Measurements from ENCODE around the gene TEKT5.

Gene TEKT5

GRCh38 chr16:10587622-10588021, 107.1 kb downstream of the TEKT5 start:
- Histone ChIP-seq H3K4me3 (ENCODE audit: low read depth in 1 of 5, low read length in 5 of 5) (no peak overlapping the region), H3K36me3 (ENCODE audit: control insufficient read depth in 5 of 5, insufficient read depth in 5 of 5, low read length in 5 of 5) (no peaks in the 10 kb centered on the region), H3K9me3 (ENCODE audit: control insufficient read depth in 5 of 5, low read length in 5 of 5) (no peaks in the 10 kb centered on the region), H3K4me1 (ENCODE audit: control insufficient read depth in 5 of 5, insufficient read depth in 5 of 5, low read length in 5 of 5) (no peaks in the 10 kb centered on the region), H3K27me3 (ENCODE audit: control insufficient read depth in 5 of 5, insufficient read depth in 4 of 5, low read length in 5 of 5) (peaks cover 0 to 7% (median 0%) of the 10 kb centered on the region in 5 donors), H3K27ac (ENCODE audit: low read depth, low read length) (no peak overlapping the region), H3K9ac (ENCODE audit: low read length in 5 of 5) (no peak overlapping the region)

DNA sequence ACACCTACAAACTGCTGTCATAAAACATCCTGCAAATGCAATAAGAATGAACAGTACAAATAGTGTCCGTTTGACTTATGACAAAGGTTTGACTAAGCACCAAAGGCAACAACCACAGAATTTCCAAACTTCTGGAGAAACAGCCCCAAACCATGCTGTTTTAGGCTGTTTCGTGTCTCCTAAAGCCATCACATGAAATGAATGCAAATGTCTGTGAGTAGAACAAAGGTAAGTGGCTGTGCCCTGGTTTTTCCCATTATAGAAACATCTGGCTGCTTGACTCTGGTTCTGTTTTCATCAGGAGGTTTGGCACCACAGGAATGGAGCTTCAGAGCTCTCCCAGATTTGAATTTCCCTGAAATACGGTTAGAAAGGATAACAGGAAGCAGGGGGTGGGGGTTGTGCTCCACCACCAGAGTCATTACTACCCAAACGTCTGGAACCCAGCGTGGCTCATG, 109.7 kb downstream of the TEKT5 start:
- Histone ChIP-seq H3K36me3 (ENCODE audit: control insufficient read depth in 5 of 5, insufficient read depth in 5 of 5, low read length in 5 of 5) (no peaks in the 10 kb centered on the region), H3K4me3 (ENCODE audit: low read depth in 1 of 5, low read length in 5 of 5) (no peak overlapping the region), H3K9ac (ENCODE audit: low read length in 5 of 5) (no peak overlapping the region), H3K27me3 (ENCODE audit: control insufficient read depth in 5 of 5, insufficient read depth in 4 of 5, low read length in 5 of 5) (peaks cover 0 to 7% (median 0%) of the 10 kb centered on the region in 5 donors), H3K4me1 (ENCODE audit: control insufficient read depth in 5 of 5, insufficient read depth in 5 of 5, low read length in 5 of 5) (peaks cover 0 to 14% (median 6%) of the 10 kb centered on the region in 5 donors), H3K27ac (ENCODE audit: low read depth, low read length) (no peak overlapping the region), H3K9me3 (ENCODE audit: control insufficient read depth in 5 of 5, low read length in 5 of 5) (no peaks in the 10 kb centered on the region)

GRCh38 chr16:10583269-10583668, 111.5 kb downstream of the TEKT5 start:
- H3K9me3 ChIP-seq (ENCODE audit: control insufficient read depth in 5 of 5, low read length in 5 of 5): no peaks in the 10 kb centered on the region
- no peak overlapping the region for H3K4me3 ChIP-seq (ENCODE audit: low read depth in 1 of 5, low read length in 5 of 5)
- H3K27me3 ChIP-seq (ENCODE audit: control insufficient read depth in 5 of 5, insufficient read depth in 4 of 5, low read length in 5 of 5): peaks cover 0 to 7% (median 0%) of the 10 kb centered on the region in 5 donors
- H3K9ac ChIP-seq (ENCODE audit: low read length in 5 of 5): no peak overlapping the region
- H3K27ac ChIP-seq (ENCODE audit: low read depth, low read length): no peak overlapping the region
- H3K36me3 ChIP-seq (ENCODE audit: control insufficient read depth in 5 of 5, insufficient read depth in 5 of 5, low read length in 5 of 5): no peaks in the 10 kb centered on the region
- peaks cover 0 to 31% (median 22%) of the 10 kb centered on the region in 5 donors for H3K4me1 ChIP-seq (ENCODE audit: control insufficient read depth in 5 of 5, insufficient read depth in 5 of 5, low read length in 5 of 5)

- H3K36me3 ChIP-seq (ENCODE audit: control insufficient read depth in 5 of 5, insufficient read depth in 5 of 5, low read length in 5 of 5): no peaks in the 10 kb centered on the region
- no peak overlapping the region for H3K9ac ChIP-seq (ENCODE audit: low read length in 5 of 5)
- H3K27ac ChIP-seq (ENCODE audit: low read depth, low read length): peak overlapping the region; percentile 80
- peaks cover 6 to 49% (median 38%) of the 10 kb centered on the region in 5 donors for H3K4me1 ChIP-seq (ENCODE audit: control insufficient read depth in 5 of 5, insufficient read depth in 5 of 5, low read length in 5 of 5)
- peaks cover 0 to under 1% (median 0%) of the 10 kb centered on the region in 5 donors for H3K27me3 ChIP-seq (ENCODE audit: control insufficient read depth in 5 of 5, insufficient read depth in 4 of 5, low read length in 5 of 5)
- H3K4me3 ChIP-seq (ENCODE audit: low read depth in 1 of 5, low read length in 5 of 5): no peak overlapping the region
- no peaks in the 10 kb centered on the region for H3K9me3 ChIP-seq (ENCODE audit: control insufficient read depth in 5 of 5, low read length in 5 of 5)
These were observed 113.2 kb downstream of the TEKT5 start for GRCh38 chr16:10581507-10581906.

DNA sequence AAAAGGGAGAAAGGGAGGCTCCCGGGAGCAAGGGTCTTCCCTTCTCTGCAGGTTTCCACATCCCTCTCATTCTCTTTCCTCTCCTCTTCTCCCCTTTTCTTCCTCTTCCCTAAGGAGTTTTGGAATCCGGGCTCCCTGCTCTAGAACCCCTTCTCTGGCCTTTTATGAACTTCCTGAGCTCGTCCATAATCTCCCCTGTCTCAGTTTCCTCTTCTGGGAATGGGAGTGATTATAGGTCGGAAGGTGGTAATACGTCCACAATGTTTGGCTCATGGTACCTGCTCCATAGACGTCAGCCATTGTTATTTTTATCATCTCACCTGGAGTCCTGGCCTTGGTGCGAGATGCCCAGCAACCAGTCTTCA, 113.9 kb downstream of the TEKT5 start:
- Histone ChIP-seq H3K27me3 (ENCODE audit: control insufficient read depth in 5 of 5, insufficient read depth in 4 of 5, low read length in 5 of 5) (no peaks in the 10 kb centered on the region), H3K36me3 (ENCODE audit: control insufficient read depth in 5 of 5, insufficient read depth in 5 of 5, low read length in 5 of 5) (no peaks in the 10 kb centered on the region), H3K9me3 (ENCODE audit: control insufficient read depth in 5 of 5, low read length in 5 of 5) (no peaks in the 10 kb centered on the region), H3K4me3 (ENCODE audit: low read depth in 1 of 5, low read length in 5 of 5) (peak overlapping the region; percentile 58 to 85 (median 77)), H3K27ac (ENCODE audit: low read depth, low read length) (peak overlapping the region; percentile 80), H3K4me1 (ENCODE audit: control insufficient read depth in 5 of 5, insufficient read depth in 5 of 5, low read length in 5 of 5) (peaks cover 6 to 53% (median 44%) of the 10 kb centered on the region in 5 donors), H3K9ac (ENCODE audit: low read length in 5 of 5) (peak overlapping the region in 4 of 5 donors; percentile 64 to 87 (median 81))

GRCh38 chr16:10579965-10580882, 114.5 kb downstream of the TEKT5 start, which contains the start of gene EMP2:
EMP2 (minus strand) TSS chr16:10580598; CDS start chr16:10547617, 32,981 bp downstream.
- Histone ChIP-seq H3K9ac (ENCODE audit: low read length in 5 of 5) (peak within 1 kb of the TSS in 4 of 5 donors; percentile 64 to 87 (median 81)), H3K27ac (ENCODE audit: low read depth, low read length) (peak within 1 kb of the TSS; percentile 80), H3K4me3 (ENCODE audit: low read depth in 1 of 5, low read length in 5 of 5) (peak within 1 kb of the TSS; percentile 77 to 85 (median 83)), H3K36me3 (ENCODE audit: control insufficient read depth in 5 of 5, insufficient read depth in 5 of 5, low read length in 5 of 5) (no peaks in the 10 kb centered on the region), H3K9me3 (ENCODE audit: control insufficient read depth in 5 of 5, low read length in 5 of 5) (no peaks in the 10 kb centered on the region), H3K27me3 (ENCODE audit: control insufficient read depth in 5 of 5, insufficient read depth in 4 of 5, low read length in 5 of 5) (no peaks in the 10 kb centered on the region), H3K4me1 (ENCODE audit: control insufficient read depth in 5 of 5, insufficient read depth in 5 of 5, low read length in 5 of 5) (peaks cover 6 to 55% (median 45%) of the 10 kb centered on the region in 5 donors)

GRCh38 chr16:10579575-10579964, 115.2 kb downstream of the TEKT5 start:
- Histone ChIP-seq H3K27me3 (ENCODE audit: control insufficient read depth in 5 of 5, insufficient read depth in 4 of 5, low read length in 5 of 5) (no peaks in the 10 kb centered on the region), H3K9me3 (ENCODE audit: control insufficient read depth in 5 of 5, low read length in 5 of 5) (no peaks in the 10 kb centered on the region), H3K27ac (ENCODE audit: low read depth, low read length) (peak overlapping the region; percentile 80), H3K4me1 (ENCODE audit: control insufficient read depth in 5 of 5, insufficient read depth in 5 of 5, low read length in 5 of 5) (peaks cover 6 to 55% (median 45%) of the 10 kb centered on the region in 5 donors), H3K9ac (ENCODE audit: low read length in 5 of 5) (peak overlapping the region in 4 of 5 donors; percentile 64 to 87 (median 81)), H3K36me3 (ENCODE audit: control insufficient read depth in 5 of 5, insufficient read depth in 5 of 5, low read length in 5 of 5) (no peaks in the 10 kb centered on the region), H3K4me3 (ENCODE audit: low read depth in 1 of 5, low read length in 5 of 5) (peak overlapping the region; percentile 77 to 85 (median 83))

DNA sequence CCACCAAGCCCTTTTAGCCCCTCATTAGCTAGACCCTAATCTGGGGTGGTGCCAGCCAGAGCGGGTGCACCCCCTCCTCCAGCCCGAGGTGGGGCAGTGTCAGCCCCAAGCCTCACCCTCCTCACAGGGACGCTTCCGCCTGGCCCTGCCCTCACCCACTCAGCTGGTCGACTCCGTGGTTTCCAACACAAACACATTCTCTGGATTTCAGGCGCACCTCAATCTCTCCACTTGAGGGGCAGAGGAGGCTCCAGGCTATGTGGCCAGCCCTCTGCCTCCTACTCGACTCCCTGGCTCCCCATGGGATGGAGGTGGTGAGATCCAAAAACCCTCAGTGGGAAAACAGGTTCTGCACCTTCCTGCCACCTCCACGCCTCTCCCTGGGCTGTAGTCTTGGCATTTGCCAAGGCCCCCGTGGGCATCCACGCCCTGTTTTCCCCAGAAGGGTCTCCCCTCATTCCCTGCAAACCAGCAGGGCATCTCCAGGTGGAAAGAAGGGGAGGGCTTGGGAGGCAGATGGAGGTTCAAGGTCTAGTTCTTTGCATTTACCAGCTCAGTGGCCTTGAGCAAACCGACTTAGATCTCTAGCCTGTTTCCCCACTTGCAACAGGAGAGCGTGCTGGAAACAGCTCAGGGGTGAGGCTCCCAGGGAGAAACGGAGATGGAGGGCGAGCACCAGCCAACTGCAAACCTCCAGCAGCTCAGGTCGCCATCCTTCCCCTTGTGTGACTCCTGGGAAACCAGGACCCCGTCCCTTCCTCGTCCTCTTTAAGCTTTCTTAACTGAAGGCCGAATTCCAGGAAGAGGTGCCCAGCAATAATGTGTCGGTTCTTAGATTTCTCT, 116.0 kb downstream of the TEKT5 start:
- Histone ChIP-seq H3K9me3 (ENCODE audit: control insufficient read depth in 5 of 5, low read length in 5 of 5) (no peaks in the 10 kb centered on the region), H3K4me1 (ENCODE audit: control insufficient read depth in 5 of 5, insufficient read depth in 5 of 5, low read length in 5 of 5) (peaks cover 6 to 55% (median 45%) of the 10 kb centered on the region in 5 donors), H3K36me3 (ENCODE audit: control insufficient read depth in 5 of 5, insufficient read depth in 5 of 5, low read length in 5 of 5) (no peaks in the 10 kb centered on the region), H3K27ac (ENCODE audit: low read depth, low read length) (peak overlapping the region; percentile 40), H3K9ac (ENCODE audit: low read length in 5 of 5) (peak overlapping the region in 3 of 5 donors; percentile 80 to 87 (median 82)), H3K4me3 (ENCODE audit: low read depth in 1 of 5, low read length in 5 of 5) (peak overlapping the region in 4 of 5 donors; percentile 31 to 85 (median 62)), H3K27me3 (ENCODE audit: control insufficient read depth in 5 of 5, insufficient read depth in 4 of 5, low read length in 5 of 5) (no peaks in the 10 kb centered on the region)

Data from subcutaneous abdominal adipose tissue (tissue), 5 donors.